ENCODE data around the gene NIT1.

NIT1 gene

DNA sequence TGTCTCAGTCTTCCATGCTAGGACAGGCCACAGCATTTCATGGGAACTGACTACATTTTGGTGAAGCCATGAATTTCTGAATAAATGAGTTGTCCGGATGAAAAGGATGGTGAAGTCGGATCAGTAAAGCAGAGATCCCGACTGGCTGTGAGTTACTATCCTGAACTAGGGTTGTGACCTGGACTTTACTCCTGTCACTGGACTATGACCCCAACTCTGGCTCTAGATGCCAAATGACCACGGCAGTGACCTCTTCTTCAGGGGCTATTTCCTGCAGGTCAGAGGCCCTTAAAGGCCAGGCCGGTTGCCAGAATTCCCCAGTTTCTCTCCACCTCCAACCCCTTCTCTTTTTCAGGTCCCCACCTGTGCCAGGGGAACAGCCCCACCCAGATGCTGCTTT is 26.8 kb upstream of the NIT1 start:
- Histone ChIP-seq H3K27me3 (ENCODE audit: insufficient read depth, low read length, poor library complexity, severe bottlenecking) (no peaks in the 10 kb centered on the region), H3K36me3 (ENCODE audit: insufficient read depth, low read length) (no peaks in the 10 kb centered on the region)

DNA sequence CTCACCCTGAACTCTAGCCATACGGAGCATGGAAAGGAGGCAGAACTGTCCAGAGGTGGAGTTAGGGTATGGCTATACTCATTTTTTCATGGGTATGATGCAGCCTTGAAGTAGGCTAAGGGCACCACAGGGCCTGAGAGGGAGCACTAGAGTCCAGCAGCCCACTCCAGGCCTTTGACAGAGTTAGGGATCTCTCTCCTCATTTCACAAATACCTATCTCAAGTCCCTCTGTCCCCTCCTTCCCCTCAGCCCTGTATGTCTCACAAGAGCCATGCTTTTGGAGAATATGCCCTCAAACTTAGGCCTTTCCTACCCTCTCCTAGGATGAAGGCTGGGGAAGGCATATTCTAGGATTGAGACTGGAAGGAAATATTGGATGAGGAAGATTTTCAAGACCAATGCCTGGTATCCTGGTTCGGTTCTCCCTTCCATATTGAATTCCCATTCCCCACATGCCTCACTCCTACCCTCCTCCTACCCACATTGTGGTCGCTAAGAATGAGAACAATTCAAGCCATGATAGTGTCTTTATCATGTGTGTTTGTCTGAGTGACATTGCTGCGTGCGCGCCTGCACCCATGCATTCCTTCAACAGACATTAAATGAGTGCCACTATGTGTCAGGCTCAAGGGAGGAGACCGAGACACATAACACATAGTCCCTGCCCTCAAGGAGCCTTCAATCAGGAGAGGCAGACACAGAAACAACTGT is 26.0 kb upstream of the NIT1 start:
- Histone ChIP-seq H3K79me2 (ENCODE audit: insufficient read depth, low read length) (no peaks in the 10 kb centered on the region), H3K9me3 (ENCODE audit: insufficient read depth, low read depth, low read length) (no peaks in the 10 kb centered on the region), H3K4me2 (ENCODE audit: low read depth, low read length, poor library complexity, severe bottlenecking) (no peak overlapping the region), H3K9me2 (replicated peaks; ENCODE audit: low read depth, low read length) (no peaks in the 10 kb centered on the region), H2AFZ (ENCODE audit: low read length) (no peak overlapping the region), H4K20me1 (ENCODE audit: insufficient read depth, low read length, poor library complexity, severe bottlenecking) (no peaks in the 10 kb centered on the region), H3F3A (ENCODE audit: low read depth) (no peaks in the 10 kb centered on the region), H3K36me3 (ENCODE audit: insufficient read depth, low read length) (no peaks in the 10 kb centered on the region), H3K9ac (ENCODE audit: low read depth, low read length, poor library complexity, severe bottlenecking) (no peak overlapping the region), H3K4me1 (ENCODE audit: insufficient read depth, low read length, poor library complexity, severe bottlenecking) (no peaks in the 10 kb centered on the region), H3K27me3 (ENCODE audit: insufficient read depth, low read length, poor library complexity, severe bottlenecking) (no peaks in the 10 kb centered on the region), H3K4me3 (ENCODE audit: low read length, poor library complexity, severe bottlenecking) (no peak overlapping the region)
- TF ChIP-seq EZH2phosphoT487 (IDR thresholded peaks at IDR 0.05; ENCODE audit: borderline replicate concordance) = no peak
- TF ChIP-seq, protein P1, sequence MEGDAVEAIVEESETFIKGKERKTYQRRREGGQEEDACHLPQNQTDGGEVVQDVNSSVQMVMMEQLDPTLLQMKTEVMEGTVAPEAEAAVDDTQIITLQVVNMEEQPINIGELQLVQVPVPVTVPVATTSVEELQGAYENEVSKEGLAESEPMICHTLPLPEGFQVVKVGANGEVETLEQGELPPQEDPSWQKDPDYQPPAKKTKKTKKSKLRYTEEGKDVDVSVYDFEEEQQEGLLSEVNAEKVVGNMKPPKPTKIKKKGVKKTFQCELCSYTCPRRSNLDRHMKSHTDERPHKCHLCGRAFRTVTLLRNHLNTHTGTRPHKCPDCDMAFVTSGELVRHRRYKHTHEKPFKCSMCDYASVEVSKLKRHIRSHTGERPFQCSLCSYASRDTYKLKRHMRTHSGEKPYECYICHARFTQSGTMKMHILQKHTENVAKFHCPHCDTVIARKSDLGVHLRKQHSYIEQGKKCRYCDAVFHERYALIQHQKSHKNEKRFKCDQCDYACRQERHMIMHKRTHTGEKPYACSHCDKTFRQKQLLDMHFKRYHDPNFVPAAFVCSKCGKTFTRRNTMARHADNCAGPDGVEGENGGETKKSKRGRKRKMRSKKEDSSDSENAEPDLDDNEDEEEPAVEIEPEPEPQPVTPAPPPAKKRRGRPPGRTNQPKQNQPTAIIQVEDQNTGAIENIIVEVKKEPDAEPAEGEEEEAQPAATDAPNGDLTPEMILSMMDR (conservative IDR thresholded peaks at IDR 0.05; ENCODE audit: low read length) = no peak

More for the DNA sequence above, 26.8 kb upstream of the NIT1 start:
- H3K4me3 ChIP-seq (ENCODE audit: low read length, poor library complexity, severe bottlenecking) = no peak overlapping the region
- no peaks in the 10 kb centered on the region for H4K20me1 ChIP-seq (ENCODE audit: insufficient read depth, low read length, poor library complexity, severe bottlenecking)
- no peaks in the 10 kb centered on the region for H3F3A ChIP-seq (ENCODE audit: low read depth)
- no peaks in the 10 kb centered on the region for H3K9me3 ChIP-seq (ENCODE audit: insufficient read depth, low read depth, low read length)
- TF ChIP-seq, protein P1 (conservative IDR thresholded peaks at IDR 0.05; ENCODE audit: low read length) = no peak
- TF ChIP-seq EZH2phosphoT487 (IDR thresholded peaks at IDR 0.05; ENCODE audit: borderline replicate concordance) = no peak
- no peaks in the 10 kb centered on the region for H3K79me2 ChIP-seq (ENCODE audit: insufficient read depth, low read length)
- H3K4me2 ChIP-seq (ENCODE audit: low read depth, low read length, poor library complexity, severe bottlenecking) = no peak overlapping the region
- H2AFZ ChIP-seq (ENCODE audit: low read length) = no peak overlapping the region
- H3K4me1 ChIP-seq (ENCODE audit: insufficient read depth, low read length, poor library complexity, severe bottlenecking) = no peaks in the 10 kb centered on the region
- no peak overlapping the region for H3K9ac ChIP-seq (ENCODE audit: low read depth, low read length, poor library complexity, severe bottlenecking)
- no peaks in the 10 kb centered on the region for H3K9me2 ChIP-seq (replicated peaks; ENCODE audit: low read depth, low read length)

DNA sequence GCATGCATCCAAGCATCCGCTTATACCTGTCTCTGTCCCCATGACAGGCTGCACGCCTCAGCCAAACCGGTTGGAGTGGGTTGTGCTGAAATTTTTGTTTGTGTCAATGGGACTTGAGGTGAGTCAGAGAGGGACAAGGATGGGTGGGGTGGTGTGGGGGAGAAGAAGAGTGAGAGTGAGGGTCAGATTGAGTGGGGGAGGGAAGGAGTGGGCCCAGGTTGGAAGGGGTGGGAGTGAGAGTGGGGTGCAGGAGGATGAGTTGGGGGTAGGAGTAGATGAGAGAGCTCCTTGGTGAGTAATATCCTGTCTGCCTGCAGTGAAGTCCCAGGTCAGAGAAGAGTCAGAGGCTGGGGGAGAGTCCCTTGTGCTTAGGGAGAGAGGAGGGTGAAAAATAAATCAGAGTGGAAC is 25.3 kb upstream of the NIT1 start:
- Histone ChIP-seq H3K9me2 (replicated peaks; ENCODE audit: low read depth, low read length) (no peaks in the 10 kb centered on the region), H3K4me3 (ENCODE audit: low read length, poor library complexity, severe bottlenecking) (no peak overlapping the region), H3K79me2 (ENCODE audit: insufficient read depth, low read length) (no peaks in the 10 kb centered on the region), H3K27me3 (ENCODE audit: insufficient read depth, low read length, poor library complexity, severe bottlenecking) (no peaks in the 10 kb centered on the region), H3K4me2 (ENCODE audit: low read depth, low read length, poor library complexity, severe bottlenecking) (no peak overlapping the region), H3K9ac (ENCODE audit: low read depth, low read length, poor library complexity, severe bottlenecking) (no peak overlapping the region), H4K20me1 (ENCODE audit: insufficient read depth, low read length, poor library complexity, severe bottlenecking) (no peaks in the 10 kb centered on the region), H3K36me3 (ENCODE audit: insufficient read depth, low read length) (no peaks in the 10 kb centered on the region), H2AFZ (ENCODE audit: low read length) (no peak overlapping the region), H3K9me3 (ENCODE audit: insufficient read depth, low read depth, low read length) (no peaks in the 10 kb centered on the region), H3F3A (ENCODE audit: low read depth) (no peaks in the 10 kb centered on the region), H3K4me1 (ENCODE audit: insufficient read depth, low read length, poor library complexity, severe bottlenecking) (peaks cover 3% of the 10 kb centered on the region)
- TF ChIP-seq, protein P1 (conservative IDR thresholded peaks at IDR 0.05; ENCODE audit: low read length) = no peak
- no peak for TF ChIP-seq EZH2phosphoT487 (IDR thresholded peaks at IDR 0.05; ENCODE audit: borderline replicate concordance)
